ENCODE results near the gene MEX3B.
"Not testable (repeated sequence)": the region's sequence is repeated elsewhere in the genome, so short reads cannot be mapped to it uniquely, and the experiment has no call there.

Gene MEX3B

DNA sequence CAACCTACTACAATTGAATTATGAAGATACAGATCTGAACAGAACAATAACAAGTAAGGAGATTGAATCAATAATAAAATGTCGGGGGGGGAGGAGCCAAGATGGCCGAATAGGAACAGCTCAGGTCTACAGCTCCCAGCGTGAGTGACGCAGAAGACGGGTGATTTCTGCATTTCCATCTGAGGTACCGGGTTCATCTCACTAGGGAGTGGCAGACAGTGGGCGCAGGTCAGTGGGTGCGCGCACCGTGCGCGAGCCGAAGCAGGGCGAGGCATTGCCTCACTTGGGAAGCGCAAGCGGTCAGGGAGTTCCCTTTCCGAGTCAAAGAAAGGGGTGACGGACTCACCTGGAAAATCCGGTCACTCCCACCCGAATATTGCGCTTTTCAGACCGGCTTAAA lies 50.7 kb downstream of the MEX3B start:
- DNase-seq, result not testable (repeated sequence)

DNA sequence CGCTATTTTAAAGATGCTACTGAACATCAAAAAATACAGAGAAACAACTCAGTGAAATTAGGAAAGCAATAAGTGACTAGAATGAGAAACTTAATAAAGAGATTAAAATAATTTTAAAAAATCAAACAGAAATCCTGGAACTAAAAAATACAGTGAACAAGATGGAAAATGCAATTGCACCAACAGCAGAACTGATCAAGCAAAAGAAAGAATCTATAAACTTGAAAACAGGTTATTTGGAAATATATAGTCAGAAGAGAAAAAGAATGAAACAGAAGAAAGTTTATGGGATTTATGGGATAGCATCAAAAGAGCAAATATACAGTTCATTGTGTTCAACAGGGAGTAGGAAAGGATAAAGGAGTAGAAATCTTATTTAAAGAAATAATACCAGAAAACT lies 53.3 kb downstream of the MEX3B start:
- no peak for DNase-seq
